ENCODE results near the gene ABHD12.
"Not testable (repeated sequence)": the region's sequence is repeated elsewhere in the genome, so short reads cannot be mapped to it uniquely, and the experiment has no call there.

The ABHD12 gene
- total RNA-seq = 118 to 320 (median 207) reads per million in 17 experiments

- peak; percentile 97 to 99 (median 98) for DNase-seq
Measured at GRCh38 chr20:25390538-25391528, at the start of gene ABHD12. Gene ABHD12 (minus strand): TSS chr20:25390835. CDS start chr20:25390703, 132 bp downstream.

GRCh38 chr20:25439328-25439727, 48.7 kb upstream of the ABHD12 start:
- peak in 2 of 4 experiments; percentile 53 to 59 for DNase-seq

- no peak for DNase-seq
Measured at GRCh38 chr20:25437153-25437581, 46.5 kb upstream of the ABHD12 start.

GRCh38 chr20:25424536-25424935, 33.9 kb upstream of the ABHD12 start:
- DNase-seq = no peak

- peak in 3 of 4 experiments; percentile 4 to 17 (median 16) for DNase-seq
Measured at GRCh38 chr20:25422032-25422431, 31.4 kb upstream of the ABHD12 start.

GRCh38 chr20:25421102-25421501, 30.5 kb upstream of the ABHD12 start:
- DNase-seq = no peak

- peak; percentile 24 to 61 (median 52) for DNase-seq
Measured at GRCh38 chr20:25418776-25419175, 28.1 kb upstream of the ABHD12 start.

GRCh38 chr20:25408890-25409289, 18.3 kb upstream of the ABHD12 start:
- DNase-seq = no peak

- DNase-seq = no peak
Measured at GRCh38 chr20:25408170-25408547, 17.5 kb upstream of the ABHD12 start.

- DNase-seq = peak; percentile 86 to 94 (median 88)
Measured at GRCh38 chr20:25407311-25408169, 16.9 kb upstream of the ABHD12 start, which contains the start of gene GINS1. Gene GINS1 (plus strand): TSS chr20:25407673. CDS start chr20:25407821, 148 bp downstream.

- peak in 1 of 4 experiments; percentile 24 for DNase-seq
Measured at GRCh38 chr20:25402583-25402982, 11.9 kb upstream of the ABHD12 start.

- not testable (repeated sequence) for DNase-seq
Measured at GRCh38 chr20:25400291-25400732, 9.7 kb upstream of the ABHD12 start.

- peak; percentile 54 to 82 (median 77) for DNase-seq
Measured at GRCh38 chr20:25399037-25399430, 8.4 kb upstream of the ABHD12 start.

GRCh38 chr20:25398376-25399036, 7.9 kb upstream of the ABHD12 start:
- DNase-seq = peak in 2 of 4 experiments; percentile 47 to 48

- DNase-seq = peak in 3 of 4 experiments; percentile 22 to 53 (median 24)
Measured at GRCh38 chr20:25397821-25398220, 7.2 kb upstream of the ABHD12 start.

GRCh38 chr20:25397096-25397495, 6.5 kb upstream of the ABHD12 start:
- no peak for DNase-seq

GRCh38 chr20:25394996-25395395, 4.4 kb upstream of the ABHD12 start:
- DNase-seq = no peak

- DNase-seq = no peak
Measured at GRCh38 chr20:25394276-25394675, 3.6 kb upstream of the ABHD12 start.

GRCh38 chr20:25389858-25390537, 637 bp downstream of the ABHD12 start:
- DNase-seq = peak; percentile 16 to 66 (median 48)

GRCh38 chr20:25389401-25389857, 1.2 kb downstream of the ABHD12 start:
- DNase-seq = peak; percentile 25 to 61 (median 34)

- no peak for DNase-seq
Measured at GRCh38 chr20:25382704-25383370, 7.8 kb downstream of the ABHD12 start.

Data from suppressor macrophage (primary cell).